Measurements from ENCODE around the gene GBE1.

The GBE1 gene

GRCh38 chr3:81451140-81451539 lies 310.3 kb downstream of the GBE1 start (continued):
- TF ChIP-seq ZNF645 (tag by site-specific recombination; IDR thresholded peaks at IDR 0.05), result no peak

GRCh38 chr3:81446806-81447205 lies 314.6 kb downstream of the GBE1 start:
- H3K4me1 ChIP-seq (ENCODE audit: control insufficient read depth, insufficient read depth, low read length), result no peaks in the 10 kb centered on the region
- H3K27ac ChIP-seq (ENCODE audit: extremely low read depth, low read depth, low read length), result no peak overlapping the region
- no peaks in the 10 kb centered on the region for H3K36me3 ChIP-seq (ENCODE audit: control insufficient read depth in 2 of 2, insufficient read depth in 1 of 2, low read length in 2 of 2)
- no peak overlapping the region for H3K4me3 ChIP-seq (ENCODE audit: low read depth, low read length)
- CTCF ChIA-PET, result no interaction called here
- no peaks in the 10 kb centered on the region for H3K9me3 ChIP-seq (ENCODE audit: control insufficient read depth, insufficient read depth, low read depth, low read length)
- POLR2A ChIA-PET, result no interaction called here
- no peak for TF ChIP-seq PRDM6 (tag by site-specific recombination; IDR thresholded peaks at IDR 0.05)
- no peak for TF ChIP-seq ZBTB26 (tag by site-specific recombination; optimal IDR thresholded peaks at IDR 0.05)
- TF ChIP-seq BCL11A (tag by site-specific recombination; IDR thresholded peaks at IDR 0.05; ENCODE audit: low read depth), result no peak
- TF ChIP-seq ZNF214 (tag by site-specific recombination; IDR thresholded peaks at IDR 0.05; ENCODE audit: borderline replicate concordance), result no peak
- TF ChIP-seq ZNF292 (tag by site-specific recombination; IDR thresholded peaks at IDR 0.05; ENCODE audit: borderline replicate concordance, low read depth), result no peak
- no peak for TF ChIP-seq REPIN1 (tag by site-specific recombination; IDR thresholded peaks at IDR 0.05; ENCODE audit: low read depth)
- TF ChIP-seq PRDM4 (tag by site-specific recombination; IDR thresholded peaks at IDR 0.05), result no peak
- TF ChIP-seq ZNF449 (tag by site-specific recombination; IDR thresholded peaks at IDR 0.05), result no peak
- TF ChIP-seq ZBTB10 (tag by site-specific recombination; IDR thresholded peaks at IDR 0.05), result no peak
- no peak for TF ChIP-seq ZNF394 (tag by site-specific recombination; IDR thresholded peaks at IDR 0.05; ENCODE audit: borderline replicate concordance)
- TF ChIP-seq ZNF146 (tag by site-specific recombination; IDR thresholded peaks at IDR 0.05), result no peak
- TF ChIP-seq PBX3 (CRISPR knock-in tag; IDR thresholded peaks at IDR 0.05), result no peak
- no peak for TF ChIP-seq TRIM28 (IDR thresholded peaks at IDR 0.05; ENCODE audit: borderline replicate concordance, low read length)
- no peak for TF ChIP-seq ZNF600 (tag by site-specific recombination; IDR thresholded peaks at IDR 0.05)
- no peak for TF ChIP-seq ZNF558 (tag by site-specific recombination; IDR thresholded peaks at IDR 0.05)
- TF ChIP-seq GLIS1 (tag by site-specific recombination; IDR thresholded peaks at IDR 0.05), result no peak
- TF ChIP-seq ZNF777 (tag by site-specific recombination; IDR thresholded peaks at IDR 0.05; ENCODE audit: borderline replicate concordance), result no peak
- no peak for TF ChIP-seq ZNF747 (tag by site-specific recombination; IDR thresholded peaks at IDR 0.05)
